ENCODE results near the gene TMEM250. TPM values are rescaled to one million over a fixed set of nuclear protein-coding genes. Genes with fewer than 3 reads are reported as not detected.
A peak's percentile ranks its signal among the peaks of the same experiment; 100 is the strongest.

The TMEM250 gene
- total RNA-seq, 1 donor from 2014 or later: 29.8 TPM

DNA sequence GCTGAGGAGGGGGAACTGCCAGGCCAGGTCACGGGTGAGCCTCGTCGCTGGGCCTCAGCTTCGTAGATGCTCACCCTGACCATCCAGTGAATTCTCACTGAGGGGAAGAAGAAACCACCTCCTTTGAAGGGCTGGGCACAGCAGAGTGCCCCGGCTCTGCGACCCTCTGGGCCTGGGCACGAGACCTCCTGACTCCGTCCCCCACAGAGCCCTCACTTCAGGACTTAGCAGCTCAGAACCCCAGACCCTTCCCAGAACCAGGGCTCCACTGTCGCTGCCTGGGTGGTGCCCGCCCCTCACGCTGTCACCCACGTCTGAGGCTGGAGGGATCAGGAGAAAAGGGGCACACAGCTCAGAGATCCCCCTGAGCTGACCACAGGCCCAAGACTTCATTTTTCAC, 34.3 kb upstream of the TMEM250 start:
- H3K9me3 Mint-ChIP-seq (ENCODE audit: unreplicated experiment): no peaks in the 10 kb centered on the region
- H3K79me2 ChIP-seq (ENCODE audit: insufficient read depth, low read length): no peaks in the 10 kb centered on the region
- no peaks in the 10 kb centered on the region for H3K9me3 ChIP-seq (ENCODE audit: insufficient read depth, low read depth, low read length)
- H3K27me3 Mint-ChIP-seq (ENCODE audit: low read depth, unreplicated experiment): peaks cover 23% of the 10 kb centered on the region
- TF ChIP-seq, protein P1, sequence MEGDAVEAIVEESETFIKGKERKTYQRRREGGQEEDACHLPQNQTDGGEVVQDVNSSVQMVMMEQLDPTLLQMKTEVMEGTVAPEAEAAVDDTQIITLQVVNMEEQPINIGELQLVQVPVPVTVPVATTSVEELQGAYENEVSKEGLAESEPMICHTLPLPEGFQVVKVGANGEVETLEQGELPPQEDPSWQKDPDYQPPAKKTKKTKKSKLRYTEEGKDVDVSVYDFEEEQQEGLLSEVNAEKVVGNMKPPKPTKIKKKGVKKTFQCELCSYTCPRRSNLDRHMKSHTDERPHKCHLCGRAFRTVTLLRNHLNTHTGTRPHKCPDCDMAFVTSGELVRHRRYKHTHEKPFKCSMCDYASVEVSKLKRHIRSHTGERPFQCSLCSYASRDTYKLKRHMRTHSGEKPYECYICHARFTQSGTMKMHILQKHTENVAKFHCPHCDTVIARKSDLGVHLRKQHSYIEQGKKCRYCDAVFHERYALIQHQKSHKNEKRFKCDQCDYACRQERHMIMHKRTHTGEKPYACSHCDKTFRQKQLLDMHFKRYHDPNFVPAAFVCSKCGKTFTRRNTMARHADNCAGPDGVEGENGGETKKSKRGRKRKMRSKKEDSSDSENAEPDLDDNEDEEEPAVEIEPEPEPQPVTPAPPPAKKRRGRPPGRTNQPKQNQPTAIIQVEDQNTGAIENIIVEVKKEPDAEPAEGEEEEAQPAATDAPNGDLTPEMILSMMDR (IDR thresholded peaks at IDR 0.05; ENCODE audit: insufficient read depth, low read depth, low read length): no peak
- no peak for TF ChIP-seq EZH2 (IDR thresholded peaks at IDR 0.05; ENCODE audit: insufficient read depth, low read length)
- no peak overlapping the region for H3K4me3 Mint-ChIP-seq (ENCODE audit: unreplicated experiment)
- no peaks in the 10 kb centered on the region for H4K20me1 ChIP-seq (ENCODE audit: insufficient read depth, low read length)
- no peak overlapping the region for H3K4me2 ChIP-seq (ENCODE audit: low read length)
- H3K9ac ChIP-seq (ENCODE audit: low read length): no peak overlapping the region
- FAIRE-seq (no peak), DNase-seq (ENCODE audit: low read depth) (no peak)
- no peak overlapping the region for H3K27ac ChIP-seq (ENCODE audit: low read depth, low read length)
- no peak overlapping the region for H2AFZ ChIP-seq (ENCODE audit: low read depth, low read length)
- H3K4me1 Mint-ChIP-seq (ENCODE audit: low read depth, unreplicated experiment): peaks cover 2% of the 10 kb centered on the region
- peaks cover 3% of the 10 kb centered on the region for H3K36me3 Mint-ChIP-seq (ENCODE audit: low read depth, unreplicated experiment)
- peaks cover 11% of the 10 kb centered on the region for H3K27me3 ChIP-seq (ENCODE audit: insufficient read depth, low read length)
- no peaks in the 10 kb centered on the region for H3K36me3 ChIP-seq (ENCODE audit: insufficient read depth, low read length)
- no peak overlapping the region for H3K27ac Mint-ChIP-seq (ENCODE audit: unreplicated experiment)
- no peak overlapping the region for H3K4me3 ChIP-seq (ENCODE audit: insufficient read depth, low read depth, low read length)
- H3K4me1 ChIP-seq (ENCODE audit: insufficient read depth, low read length): no peaks in the 10 kb centered on the region

DNA sequence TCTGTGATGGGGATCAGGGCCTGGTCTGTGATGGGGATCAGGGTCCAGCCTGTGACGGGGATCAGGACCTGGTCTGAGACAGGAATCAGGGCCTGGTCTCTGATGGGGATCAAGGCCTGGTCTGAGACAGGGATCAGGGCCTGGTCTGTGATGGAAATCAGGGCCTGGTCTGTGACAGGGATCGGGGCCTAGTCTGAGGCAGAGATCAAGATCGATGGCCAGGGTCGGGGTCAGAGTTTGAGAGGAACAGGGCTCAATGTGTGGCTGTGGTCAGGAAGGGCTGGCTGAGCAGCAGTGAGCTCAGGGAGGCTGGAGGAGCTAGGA, 33.8 kb upstream of the TMEM250 start:
- H3K4me2 ChIP-seq (ENCODE audit: low read length): no peak overlapping the region
- no peak overlapping the region for H2AFZ ChIP-seq (ENCODE audit: low read depth, low read length)
- H3K9ac ChIP-seq (ENCODE audit: low read length): no peak overlapping the region
- peaks cover 23% of the 10 kb centered on the region for H3K27me3 Mint-ChIP-seq (ENCODE audit: low read depth, unreplicated experiment)
- no peaks in the 10 kb centered on the region for H4K20me1 ChIP-seq (ENCODE audit: insufficient read depth, low read length)
- no peaks in the 10 kb centered on the region for H3K36me3 ChIP-seq (ENCODE audit: insufficient read depth, low read length)
- H3K27ac Mint-ChIP-seq (ENCODE audit: unreplicated experiment): peak overlapping the region; percentile 18
- no peak overlapping the region for H3K4me3 ChIP-seq (ENCODE audit: insufficient read depth, low read depth, low read length)
- no peaks in the 10 kb centered on the region for H3K4me1 ChIP-seq (ENCODE audit: insufficient read depth, low read length)
- peak overlapping the region; percentile 73 for H3K4me3 Mint-ChIP-seq (ENCODE audit: unreplicated experiment)
- no peaks in the 10 kb centered on the region for H3K79me2 ChIP-seq (ENCODE audit: insufficient read depth, low read length)
- peaks cover 2% of the 10 kb centered on the region for H3K4me1 Mint-ChIP-seq (ENCODE audit: low read depth, unreplicated experiment)
- DNase-seq (ENCODE audit: low read depth) (no peak), FAIRE-seq (no peak)
- no peak overlapping the region for H3K27ac ChIP-seq (ENCODE audit: low read depth, low read length)
- peaks cover 3% of the 10 kb centered on the region for H3K36me3 Mint-ChIP-seq (ENCODE audit: low read depth, unreplicated experiment)
- no peaks in the 10 kb centered on the region for H3K9me3 ChIP-seq (ENCODE audit: insufficient read depth, low read depth, low read length)
- H3K27me3 ChIP-seq (ENCODE audit: insufficient read depth, low read length): peaks cover 13% of the 10 kb centered on the region
- no peaks in the 10 kb centered on the region for H3K9me3 Mint-ChIP-seq (ENCODE audit: unreplicated experiment)
- TF ChIP-seq, protein P1 (IDR thresholded peaks at IDR 0.05; ENCODE audit: insufficient read depth, low read depth, low read length): no peak
- TF ChIP-seq EZH2 (IDR thresholded peaks at IDR 0.05; ENCODE audit: insufficient read depth, low read length): no peak

DNA sequence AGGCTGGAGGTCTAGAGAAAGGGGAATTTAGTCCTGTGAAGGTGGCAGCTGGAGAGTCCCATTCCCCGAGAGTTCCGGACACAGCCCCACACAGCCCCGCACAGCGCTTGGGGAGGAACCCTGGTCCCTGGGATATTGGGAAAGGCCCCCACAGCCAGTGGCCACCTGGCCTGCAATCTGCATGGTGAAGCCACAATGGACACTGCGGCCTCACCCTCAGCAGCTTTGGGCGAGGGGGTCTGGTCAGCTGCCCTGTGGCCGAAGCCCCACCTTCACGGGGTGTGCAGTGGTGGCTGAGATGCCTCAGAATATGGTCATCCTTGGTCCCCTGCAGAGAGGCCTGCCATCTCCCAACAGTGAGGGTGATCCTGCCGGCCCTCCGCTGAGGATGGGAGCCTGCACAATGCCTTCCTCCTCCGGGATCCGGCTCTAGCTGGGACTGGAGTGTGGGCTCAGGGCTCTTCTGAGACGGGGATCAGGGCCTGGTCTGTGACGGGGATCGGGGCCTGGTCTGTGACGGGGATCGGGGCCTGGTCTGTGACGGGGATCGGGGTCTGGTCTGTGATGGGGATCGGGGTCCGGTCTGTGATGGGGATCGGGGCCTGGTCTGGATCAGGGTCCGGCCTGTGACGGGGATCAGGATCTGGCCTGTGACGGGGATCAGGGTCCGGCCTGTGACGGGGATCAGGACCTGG, 33.3 kb upstream of the TMEM250 start:
- Histone ChIP-seq H3K27ac (ENCODE audit: low read depth, low read length) (no peak overlapping the region), H3K9me3 (ENCODE audit: insufficient read depth, low read depth, low read length) (no peaks in the 10 kb centered on the region), H3K4me1 (ENCODE audit: insufficient read depth, low read length) (no peaks in the 10 kb centered on the region), H3K4me3 (ENCODE audit: insufficient read depth, low read depth, low read length) (no peak overlapping the region), H3K4me2 (ENCODE audit: low read length) (no peak overlapping the region), H3K9ac (ENCODE audit: low read length) (no peak overlapping the region), H3K27me3 (ENCODE audit: insufficient read depth, low read length) (peaks cover 13% of the 10 kb centered on the region), H4K20me1 (ENCODE audit: insufficient read depth, low read length) (no peaks in the 10 kb centered on the region), H3K79me2 (ENCODE audit: insufficient read depth, low read length) (no peaks in the 10 kb centered on the region), H3K36me3 (ENCODE audit: insufficient read depth, low read length) (no peaks in the 10 kb centered on the region), H2AFZ (ENCODE audit: low read depth, low read length) (no peak overlapping the region)
- no peak for TF ChIP-seq EZH2 (IDR thresholded peaks at IDR 0.05; ENCODE audit: insufficient read depth, low read length)
- TF ChIP-seq, protein P1 (IDR thresholded peaks at IDR 0.05; ENCODE audit: insufficient read depth, low read depth, low read length): no peak
- Mint-ChIP-seq H3K9me3 (ENCODE audit: unreplicated experiment) (no peaks in the 10 kb centered on the region), H3K36me3 (ENCODE audit: low read depth, unreplicated experiment) (peaks cover 3% of the 10 kb centered on the region), H3K4me1 (ENCODE audit: low read depth, unreplicated experiment) (peaks cover 2% of the 10 kb centered on the region), H3K27ac (ENCODE audit: unreplicated experiment) (peak overlapping the region; percentile 18), H3K4me3 (ENCODE audit: unreplicated experiment) (peak overlapping the region; percentile 73), H3K27me3 (ENCODE audit: low read depth, unreplicated experiment) (peaks cover 22% of the 10 kb centered on the region)
- no peak for FAIRE-seq
- DNase-seq (ENCODE audit: low read depth): no peak

All from astrocyte (in vitro differentiated cells and primary cell).